NCI-H526 (cell line): ENCODE measurements around the gene RHCG.

Source experiments
- DNase-seq, 2 experiments: peaks; one replicate each; lab custom pipeline; 2025; lab: John Stamatoyannopoulos, UW

RHCG gene

DNA sequence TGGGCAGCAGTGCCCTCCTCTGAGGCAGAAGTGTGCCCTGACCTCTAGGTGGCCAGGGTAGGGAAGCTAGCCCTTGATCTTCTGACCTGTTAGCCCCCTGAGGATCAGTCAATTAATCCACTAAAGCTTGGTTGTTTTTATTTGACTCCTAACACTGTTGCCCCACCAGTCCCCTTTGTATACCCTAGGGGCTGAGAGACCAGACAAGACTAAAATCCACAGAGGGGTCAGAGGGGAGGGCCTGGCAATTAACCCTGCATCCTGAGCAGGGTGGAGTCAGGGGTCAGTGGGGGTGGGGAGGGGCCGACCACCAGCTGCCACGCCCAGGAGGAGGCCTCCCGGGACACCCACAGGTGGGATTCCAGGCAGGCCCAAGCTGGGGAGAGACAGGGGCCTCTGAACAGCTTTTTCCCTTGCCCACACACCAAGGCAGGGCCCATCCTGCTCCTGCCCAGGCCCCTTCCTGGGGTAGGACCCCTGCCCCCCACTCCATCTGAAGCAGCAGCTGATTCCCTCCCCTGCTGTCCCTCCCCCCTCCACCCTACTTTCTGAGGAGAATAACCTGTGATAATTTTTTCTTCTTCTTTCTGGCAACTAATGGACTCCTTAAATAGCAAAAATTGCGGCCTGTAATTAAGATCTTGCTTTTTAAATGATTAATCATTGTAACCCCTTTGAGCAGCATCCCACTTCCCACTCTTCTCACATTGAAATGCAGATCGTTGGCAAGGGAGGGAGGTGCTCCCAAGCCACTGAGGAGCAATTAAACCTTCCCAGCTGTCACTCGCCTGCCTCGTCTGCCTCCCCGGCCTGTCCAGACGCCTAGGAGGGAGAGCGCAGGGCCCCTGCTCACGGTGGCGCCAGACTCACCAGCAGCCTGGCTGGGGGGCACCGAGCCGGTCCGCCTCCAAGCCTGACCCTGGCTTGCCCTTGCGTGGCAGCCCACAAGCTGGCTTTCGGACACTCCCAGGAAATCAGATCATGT, 51.9 kb downstream of the RHCG start:
- no peak for DNase-seq

DNA sequence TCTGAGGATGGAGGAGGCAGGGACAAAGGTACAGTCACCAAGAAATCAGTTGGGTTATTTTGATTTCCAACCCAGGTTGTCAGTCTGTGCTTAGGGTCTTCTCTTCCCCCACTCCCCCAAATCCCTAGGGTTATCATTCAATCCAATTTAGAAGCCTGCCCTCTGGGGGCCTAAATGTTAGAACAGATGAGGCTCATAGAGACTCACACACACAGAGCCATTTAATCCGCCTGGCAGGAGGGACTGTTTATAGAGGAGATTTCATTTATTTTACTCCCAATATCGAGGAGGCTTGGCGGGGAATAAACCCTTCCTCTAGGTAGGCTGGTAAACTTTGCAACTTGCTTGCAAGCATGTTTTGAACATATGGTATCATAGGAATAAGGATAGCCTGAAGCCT, 52.8 kb downstream of the RHCG start:
- DNase-seq: no peak

DNA sequence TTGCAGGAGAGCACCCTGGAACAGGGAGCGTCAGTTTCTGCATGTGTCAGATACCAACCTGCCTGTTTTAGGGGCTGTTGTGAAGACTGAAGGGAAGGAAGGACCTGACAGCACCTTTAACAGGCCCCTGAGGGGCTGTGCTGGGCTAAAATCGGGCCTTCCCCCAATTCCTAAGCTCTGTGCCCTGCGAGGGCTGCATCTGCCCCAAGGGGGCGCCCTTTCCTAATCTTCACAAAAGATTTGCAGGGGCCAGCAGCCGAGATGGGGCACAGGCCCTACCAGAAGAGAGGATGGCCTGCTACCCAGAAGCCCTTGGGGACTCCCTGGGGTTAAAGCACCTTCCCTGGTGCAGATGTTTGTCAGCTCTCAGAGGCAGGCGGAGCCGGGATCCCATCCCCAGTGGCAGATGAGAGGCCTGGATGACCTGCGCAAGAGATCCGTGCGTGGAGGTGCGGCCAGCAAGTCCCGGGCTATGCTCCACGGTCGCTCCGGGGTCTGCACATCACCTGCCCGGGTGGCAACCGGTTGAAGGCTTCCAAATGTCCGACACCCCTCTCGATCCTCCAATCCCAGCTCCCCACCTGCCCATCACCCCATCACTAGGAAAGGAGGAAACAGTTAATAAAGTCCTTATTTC, 53.6 kb downstream of the RHCG start:
- peak in 1 of 2 experiments; percentile 74 for DNase-seq

DNA sequence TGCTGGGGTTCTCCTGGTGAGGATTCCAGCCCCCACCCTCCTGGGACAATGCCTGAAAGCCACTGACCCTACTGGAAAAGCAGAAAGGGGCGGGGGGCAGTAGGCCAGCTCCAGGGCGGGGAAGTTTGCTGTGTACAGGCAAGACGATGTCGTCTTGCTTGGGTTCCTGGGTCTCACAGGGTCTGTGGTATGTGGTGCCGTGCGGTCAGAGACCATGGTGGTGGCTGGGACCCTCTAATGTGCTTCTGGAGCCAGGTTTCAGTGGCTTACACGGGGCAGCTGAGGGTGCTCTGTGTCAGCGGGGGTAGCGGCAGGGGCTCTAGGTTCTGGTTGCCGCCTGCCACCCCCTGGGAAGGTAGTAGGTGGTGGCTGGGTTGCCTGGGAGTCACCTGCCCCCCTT, 54.2 kb downstream of the RHCG start:
- no peak for DNase-seq

DNA sequence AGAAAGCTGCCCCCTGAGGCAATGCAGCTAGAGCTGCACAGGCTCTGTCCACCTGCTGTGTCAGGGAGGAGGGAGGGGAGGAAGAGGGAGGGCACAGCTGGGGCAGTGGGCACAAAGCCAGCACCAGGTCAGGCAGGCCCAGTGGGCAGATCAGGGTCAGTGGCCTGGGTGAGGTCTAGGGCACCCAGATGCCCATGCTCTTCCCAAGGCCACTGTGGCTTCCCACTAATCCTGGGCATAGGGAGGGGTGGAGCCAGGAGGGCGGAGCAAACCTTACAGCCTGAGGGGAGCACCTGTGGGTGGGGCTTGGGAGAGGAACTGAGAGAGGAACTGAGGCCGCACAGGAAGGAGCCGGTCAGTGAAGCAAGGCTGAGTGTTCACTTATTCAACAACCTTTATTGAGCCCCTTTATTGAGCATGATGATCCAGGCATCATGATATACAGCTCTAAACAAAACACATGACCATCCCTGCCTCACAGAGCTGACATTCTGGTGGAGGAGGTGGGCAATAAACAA, 55.0 kb downstream of the RHCG start:
- peak in 1 of 2 experiments; percentile 11 for DNase-seq

DNA sequence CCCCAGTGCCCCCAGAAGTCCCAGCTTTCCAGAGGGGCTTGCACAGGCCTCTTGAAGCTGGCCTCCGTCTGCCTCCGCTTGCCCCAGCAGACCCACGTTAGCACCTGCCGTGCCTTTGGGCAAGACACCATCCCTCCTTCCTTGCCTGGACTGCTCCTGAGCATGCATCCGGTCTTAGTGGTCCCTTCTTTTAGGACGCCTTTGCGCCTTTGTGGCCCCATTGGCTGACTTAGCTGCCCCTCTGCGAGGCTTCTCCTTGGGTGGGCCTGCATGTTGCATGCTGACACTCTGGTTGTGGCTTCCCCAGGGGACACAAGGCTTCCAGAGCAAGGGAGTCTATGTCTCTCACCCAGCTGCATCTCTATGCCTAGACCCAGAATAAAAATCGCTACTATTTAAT, 56.6 kb downstream of the RHCG start:
- no peak for DNase-seq

DNA sequence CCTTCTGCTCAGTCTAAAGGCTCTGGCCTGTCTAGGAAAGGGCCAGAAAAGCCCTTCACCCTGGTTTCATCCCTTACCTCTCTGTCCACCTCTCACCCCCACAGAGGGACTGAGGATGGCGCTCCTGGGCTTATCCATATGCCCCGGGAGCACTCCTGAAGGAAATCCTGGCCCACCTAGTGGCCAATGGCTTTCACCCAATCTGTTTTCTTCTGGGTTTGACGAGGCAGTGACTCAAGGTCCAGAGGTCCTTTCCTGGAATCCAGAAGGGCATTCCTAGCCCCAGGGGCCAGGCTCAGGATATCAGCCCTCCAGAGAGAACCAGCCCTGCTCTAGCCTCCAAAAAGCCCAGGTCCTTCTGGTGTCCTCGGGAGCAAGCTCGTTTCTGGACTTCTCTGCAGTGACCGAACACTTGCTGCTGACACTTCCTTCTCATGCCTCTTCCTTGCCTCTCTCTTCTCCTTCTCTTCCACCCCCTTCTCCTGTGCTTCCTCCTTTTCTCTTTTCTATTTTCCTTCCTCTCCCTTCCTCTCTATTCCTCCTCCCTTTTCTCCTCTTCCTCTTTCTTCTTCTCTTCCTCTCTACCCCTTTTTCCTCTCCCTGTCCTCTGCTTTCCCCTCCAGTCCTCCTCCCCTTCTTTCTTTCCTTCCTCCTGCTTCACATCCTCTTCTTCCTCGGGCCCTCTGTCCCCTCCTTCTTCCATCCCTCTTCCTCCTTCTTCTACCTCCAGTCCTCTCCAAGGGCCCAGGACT, 59.6 kb downstream of the RHCG start:
- DNase-seq: no peak

DNA sequence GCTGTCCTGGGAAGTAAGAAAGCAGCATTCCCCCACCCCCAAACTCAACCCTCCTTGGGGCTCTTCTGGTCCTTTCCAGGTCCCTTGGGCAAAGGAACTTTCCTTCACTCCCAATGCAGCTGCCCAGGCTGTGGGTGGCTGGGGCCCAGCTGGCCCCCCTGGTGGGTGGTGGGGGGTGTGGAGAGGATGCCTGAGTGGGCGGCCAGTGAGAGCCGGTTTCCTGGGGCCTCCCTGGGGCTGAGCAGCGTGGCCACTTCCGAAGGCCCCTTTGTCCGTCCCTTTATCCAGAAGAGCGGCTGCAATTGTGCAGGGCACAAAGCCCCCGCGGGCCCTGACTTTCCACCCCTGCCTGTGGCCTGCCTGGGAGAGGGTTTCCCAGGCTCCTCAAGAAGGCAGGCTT, 61.0 kb downstream of the RHCG start:
- DNase-seq: no peak

DNA sequence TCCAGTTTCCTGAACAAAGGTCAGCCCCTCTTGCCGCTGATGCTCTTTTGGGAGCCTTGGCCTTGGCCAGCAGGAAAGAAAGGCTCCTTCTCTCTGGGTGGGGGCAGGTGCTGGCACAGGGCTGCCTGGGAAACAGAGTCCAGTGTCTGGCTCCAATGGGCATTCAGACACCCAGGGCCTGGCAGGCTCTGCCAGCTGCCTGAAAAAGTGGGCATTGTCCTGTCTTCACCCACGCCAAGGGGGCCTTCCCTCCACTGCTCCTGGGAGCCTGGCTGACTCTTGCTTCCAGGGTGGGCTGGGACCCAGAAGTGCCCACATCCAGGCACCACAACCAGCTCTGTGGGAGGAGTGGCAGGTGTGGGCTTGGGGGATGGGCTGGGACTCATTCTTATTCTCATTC, 62.7 kb downstream of the RHCG start:
- DNase-seq: no peak

DNA sequence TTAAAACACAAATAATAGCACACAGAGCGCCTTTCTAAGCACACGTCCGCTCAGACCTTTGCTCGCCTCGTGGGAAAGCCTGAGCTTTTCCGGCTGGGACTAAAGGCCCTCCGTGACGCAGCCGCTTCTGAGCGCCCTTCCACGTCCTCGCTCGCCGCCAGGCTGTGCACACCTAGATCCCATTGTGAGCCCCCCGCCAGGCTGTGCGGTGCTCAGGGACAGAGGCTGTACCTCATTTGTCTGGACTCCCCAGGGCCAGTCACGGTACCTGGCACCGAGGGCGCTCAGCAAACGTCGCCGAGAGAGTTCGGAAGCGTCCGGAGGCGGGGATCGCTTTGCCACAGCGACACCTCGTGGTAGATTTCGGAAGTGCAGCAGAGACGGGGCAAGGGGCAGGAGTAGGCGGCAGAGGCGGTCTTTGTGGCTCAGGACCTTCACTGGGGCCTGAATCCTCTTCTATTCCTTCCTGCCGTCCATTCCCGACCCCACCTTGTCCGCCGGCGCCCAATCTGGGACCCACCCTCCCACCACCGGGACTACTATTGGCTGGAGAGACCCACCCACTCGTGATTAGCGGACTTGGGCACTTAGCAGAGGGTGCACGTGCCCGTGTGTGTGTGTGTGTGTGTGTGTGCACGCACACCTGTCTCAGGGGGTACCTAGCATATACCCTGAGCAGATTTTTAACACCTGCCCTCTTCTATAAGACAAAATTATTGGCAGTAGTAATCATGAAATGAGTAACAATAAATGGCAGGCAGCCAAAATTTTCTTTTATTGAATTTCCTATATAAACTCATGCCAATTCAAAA, 65.6 kb downstream of the RHCG start:
- DNase-seq: peak; percentile 48 to 90

DNA sequence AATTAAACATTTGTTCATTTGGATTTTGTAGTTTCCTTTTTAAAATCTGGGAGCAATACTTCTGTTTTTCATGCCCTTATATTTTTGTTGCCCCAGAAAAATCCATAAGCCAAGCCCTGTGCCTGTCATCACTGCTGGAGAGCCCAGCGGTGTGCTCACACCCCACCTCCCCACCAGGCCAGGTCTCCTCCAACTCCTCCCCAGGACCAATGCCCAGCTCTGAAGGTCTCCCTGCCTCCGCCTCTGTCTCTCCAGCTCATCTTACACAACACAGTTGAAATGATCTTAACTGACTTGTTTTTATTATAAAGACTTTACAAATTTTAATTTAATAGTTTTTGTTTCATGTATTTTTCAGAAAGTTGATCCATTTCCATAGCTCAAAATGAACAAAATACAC, 66.4 kb downstream of the RHCG start:
- peak in 1 of 2 experiments; percentile 16 for DNase-seq

DNA sequence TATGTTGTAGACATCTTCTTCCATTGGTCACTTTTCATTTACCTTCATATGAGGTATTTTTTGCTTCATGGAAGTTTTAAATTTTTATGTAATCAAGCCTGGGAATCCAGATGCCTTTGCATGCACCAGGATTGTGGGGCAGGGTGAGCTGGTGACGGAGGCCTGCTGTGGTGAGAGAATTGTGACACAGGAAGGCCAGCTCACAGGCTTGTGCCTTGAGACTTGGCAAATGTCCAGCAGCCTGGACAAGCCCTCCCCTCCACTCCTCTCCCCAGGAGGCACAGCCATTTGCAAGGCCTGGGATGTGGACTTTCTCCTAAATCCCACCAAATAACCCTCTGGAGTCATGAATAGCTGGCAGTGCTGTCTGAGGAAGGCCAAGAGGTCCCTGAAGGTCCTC, 67.4 kb downstream of the RHCG start:
- DNase-seq: no peak

DNA sequence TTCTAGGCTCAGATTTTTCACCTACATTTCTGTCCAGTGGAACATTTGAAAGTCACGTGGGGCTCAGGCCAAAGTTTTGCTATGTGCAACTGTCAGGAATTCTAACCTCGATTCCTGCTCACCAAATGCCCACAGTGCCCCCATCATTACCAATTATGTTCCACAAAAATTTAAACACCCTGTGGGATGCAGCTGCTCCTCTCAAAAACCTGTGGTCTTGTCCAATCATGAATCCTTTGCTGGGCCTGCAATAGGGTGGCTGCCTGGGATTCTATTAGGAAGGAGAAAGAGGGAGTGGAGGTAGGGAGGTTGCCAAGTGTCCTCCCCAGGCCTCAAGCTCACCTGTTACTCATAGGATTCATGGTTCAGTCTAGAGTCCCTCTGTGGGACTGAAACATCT, 68.1 kb downstream of the RHCG start:
- DNase-seq: no peak

DNA sequence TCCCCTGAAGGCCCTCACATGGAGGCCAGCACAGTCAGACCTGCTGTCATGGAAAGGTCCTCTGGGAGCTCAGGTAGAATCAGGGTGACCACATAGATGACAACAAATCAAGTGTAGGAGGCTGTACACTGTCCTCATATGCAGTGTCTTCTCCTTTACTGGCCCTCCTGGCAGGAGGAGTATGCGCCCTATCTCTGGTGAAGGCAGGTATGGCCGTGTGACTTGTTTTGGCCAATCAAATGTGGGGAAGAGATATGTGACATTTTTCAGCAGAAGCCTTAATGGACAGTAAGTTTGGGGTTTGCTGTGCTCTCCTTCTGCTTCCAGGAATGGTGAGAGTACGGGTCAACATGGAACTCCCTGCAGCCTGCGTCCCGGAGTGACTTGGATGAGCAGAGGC, 69.9 kb downstream of the RHCG start:
- no peak for DNase-seq

DNA sequence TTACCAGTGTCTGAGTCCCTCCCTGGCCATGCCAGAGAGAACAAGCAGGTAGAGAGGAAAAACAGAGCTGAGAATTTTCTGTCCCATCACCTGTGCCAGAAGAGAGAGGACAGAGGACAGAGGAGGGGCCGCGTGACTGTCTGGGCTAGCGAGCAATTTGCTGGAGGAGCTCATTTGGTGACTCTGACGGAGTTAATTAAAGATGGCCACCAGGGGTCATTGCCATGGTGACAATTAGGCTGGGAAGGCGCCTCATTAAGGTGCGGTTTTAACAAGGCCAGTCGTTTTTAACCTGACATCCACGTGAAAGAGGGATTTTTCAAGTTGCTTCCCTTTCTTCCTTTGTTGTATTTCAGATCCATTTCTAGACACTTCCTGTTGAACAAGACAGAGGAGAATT, 72.4 kb downstream of the RHCG start:
- no peak for DNase-seq
